HepG2 (cell line): ENCODE results near the gene WRAP73. TPM values are rescaled to one million over a fixed set of nuclear protein-coding genes. Genes with fewer than 3 reads are reported as not detected.

Experiments used
- ATAC-seq: fragments of 200-7000 bp; cut with Tn5 transposase; 3 replicates; pipeline ENCODE4 v1.9.1; 2020; ENCODE audit warnings: mild to moderate bottlenecking, moderate library complexity
- BruUV-seq: library from RNA; stranded (reverse); fragments of 400-500 nt; replicated peaks from 2 replicates; lab custom pipeline; 2021; lab: Mats Ljungman, UMichigan
- CTCF ChIA-PET: fragments of 300-600 bp; formaldehyde crosslinking; extraction: SDS; loops from one replicate; lab custom pipeline; 2021; ENCODE audit warnings: low total read pairs, inconsistent platforms, low intra/inter-chr PET ratio; lab: Yijun Ruan, JAX
- POLR2A ChIA-PET: fragments of 350-600 bp; sonication (Branson Sonifier 250); formaldehyde crosslinking; loops from one replicate; lab custom pipeline; 2020; ENCODE audit warnings: antibody characterized with exemption, inconsistent platforms; lab: Yijun Ruan, JAX
- DNase-seq: peaks from one replicate; pipeline ENCODE4 v3.0.0-alpha.2; 2015; ENCODE audit warnings: low spot score
- FAIRE-seq: peaks from 3 replicates; lab custom pipeline; 2011; peaks lifted over from hg19 to GRCh38; lab: Jason Lieb, UNC
- H2AFZ ChIP-seq: one replicate; pipeline ENCODE4 v1.6.1; 2011; ENCODE audit warnings: low read length, inconsistent platforms
- H3K27ac ChIP-seq: fragments of 300-600 bp; 3 replicates; pipeline ENCODE4 v1.8.0; 2011; ENCODE audit warnings: mixed run types, mild to moderate bottlenecking, mixed read lengths, low read length, inconsistent platforms; ENCODE audit not compliant: insufficient read depth; ENCODE audit errors: extremely low read length
- H3K27me3 ChIP-seq, 2 experiments: fragments of 200-600 bp in 1 of 2; 2 replicates in 1 of 2; 3 replicates in 1 of 2; pipeline versions ENCODE4 v1.6.0 to v1.8.0; 2011; ENCODE audit warnings: low read length in 2 of 2, mild to moderate bottlenecking in 2 of 2, moderate library complexity in 2 of 2, inconsistent platforms in 1 of 2; ENCODE audit not compliant: insufficient read depth in 2 of 2, control insufficient read depth in 1 of 2
- H3K36me3 ChIP-seq, 2 experiments: fragments of 200-600 bp in 1 of 2; replicated peaks in 1 of 2; 2 replicates in 1 of 2; 3 replicates in 1 of 2; pipeline versions ENCODE4 v1.5.1 to v1.8.0; 2011; ENCODE audit warnings: low read length in 2 of 2, inconsistent platforms in 1 of 2; ENCODE audit not compliant: insufficient read depth in 2 of 2, control insufficient read depth in 1 of 2
- H3K4me1 ChIP-seq: 2 replicates; pipeline ENCODE4 v1.5.1; 2012; ENCODE audit warnings: low read length, inconsistent platforms; ENCODE audit not compliant: insufficient read depth
- H3K4me2 ChIP-seq: 2 replicates; pipeline ENCODE4 v1.6.0; 2011; ENCODE audit warnings: low read depth, low read length, inconsistent platforms
- H3K4me3 ChIP-seq, 3 experiments: fragments of 200-600 bp in 1 of 3; sonication (generic), shearing (Covaris generic) in 1 of 3; replicated peaks in 1 of 3; 2 replicates each; pipeline ENCODE4 v1.5.1; 2011 to 2016; ENCODE audit warnings: low read length in 3 of 3, inconsistent platforms in 2 of 3, low read depth in 2 of 3, mild to moderate bottlenecking in 2 of 3, control low read depth in 1 of 3, mixed read lengths in 1 of 3; ENCODE audit not compliant: insufficient read depth in 1 of 3
- H3K79me2 ChIP-seq: one replicate; pipeline ENCODE4 v1.6.1; 2011; ENCODE audit warnings: low read length, inconsistent platforms; ENCODE audit not compliant: insufficient read depth
- H3K9ac ChIP-seq: 2 replicates; pipeline ENCODE4 v1.6.0; 2011; ENCODE audit warnings: mild to moderate bottlenecking, low read depth, low read length, inconsistent platforms; ENCODE audit not compliant: insufficient read depth
- H3K9me3 ChIP-seq: 2 replicates; pipeline ENCODE4 v1.5.1; 2012; ENCODE audit warnings: mild to moderate bottlenecking, low read length
- H4K20me1 ChIP-seq: 2 replicates; pipeline ENCODE4 v1.6.0; 2011; ENCODE audit warnings: inconsistent platforms, mild to moderate bottlenecking, low read length, moderate library complexity; ENCODE audit not compliant: insufficient read depth
- HNRNPL ChIP-seq: fragments of 200-400 bp; formaldehyde crosslinking; IDR thresholded peaks from 2 replicates; pipeline ENCODE4 v1.6.1; 2017; ENCODE audit warnings: mild to moderate bottlenecking, low read depth, low read length
- HOXA7 ChIP-seq: sonication (generic); formaldehyde crosslinking; IDR thresholded peaks from 2 replicates; pipeline ENCODE4 v1.8.1; 2022; ENCODE audit warnings: mild to moderate bottlenecking, missing genetic modification reagents, moderate library complexity
- HOXA9 ChIP-seq: sonication (generic); formaldehyde crosslinking; IDR thresholded peaks from 2 replicates; pipeline ENCODE4 v1.8.1; 2022; ENCODE audit warnings: missing genetic modification reagents, mild to moderate bottlenecking, moderate library complexity, borderline replicate concordance
- MAZ ChIP-seq, 2 experiments: sonication (generic) in 1 of 2; formaldehyde crosslinking in 1 of 2; IDR thresholded peaks; 2 replicates each; pipeline versions ENCODE4 v1.5.0 to v1.6.1; 2012 to 2020; ENCODE audit warnings: low read depth in 2 of 2, mild to moderate bottlenecking in 2 of 2, borderline replicate concordance in 1 of 2, improper control_type of control experiment in 1 of 2, low read length in 1 of 2, missing genetic modification reagents in 1 of 2, moderate library complexity in 1 of 2
- MTA3 ChIP-seq: sonication (generic); formaldehyde crosslinking; IDR thresholded peaks from 2 replicates; pipeline ENCODE4 v1.4.0; 2020; ENCODE audit warnings: missing genetic modification reagents
- POGK ChIP-seq: sonication (generic); formaldehyde crosslinking; conservative IDR thresholded peaks from 2 replicates; pipeline ENCODE4 v1.8.0; 2022; ENCODE audit warnings: mild to moderate bottlenecking, moderate library complexity, missing genetic modification reagents
- TEAD3 ChIP-seq: optimal IDR thresholded peaks from 2 replicates; pipeline ENCODE3; 2016; ENCODE audit warnings: borderline replicate concordance
- ZC3H13 ChIP-seq: sonication (generic); formaldehyde crosslinking; IDR thresholded peaks from 2 replicates; pipeline ENCODE4 v1.8.1; 2023; ENCODE audit warnings: mild to moderate bottlenecking, missing genetic modification reagents, moderate library complexity
- ZFP41 ChIP-seq: sonication (generic); formaldehyde crosslinking; IDR thresholded peaks from 2 replicates; pipeline ENCODE4 v1.4.0; 2020; ENCODE audit warnings: mild to moderate bottlenecking, missing genetic modification reagents, borderline replicate concordance
- ZNF337 ChIP-seq: sonication (generic); formaldehyde crosslinking; IDR thresholded peaks from 2 replicates; pipeline ENCODE4 v1.5.1; 2020; ENCODE audit warnings: missing genetic modification reagents, low read depth, mild to moderate bottlenecking, borderline replicate concordance
- ZNF577 ChIP-seq: sonication (generic); formaldehyde crosslinking; IDR thresholded peaks from 2 replicates; pipeline ENCODE4 v1.4.0; 2020; ENCODE audit warnings: mild to moderate bottlenecking, low read depth, missing genetic modification reagents, borderline replicate concordance
- ZNF772 ChIP-seq: sonication (generic); formaldehyde crosslinking; IDR thresholded peaks from 2 replicates; pipeline ENCODE4 v1.5.0; 2020; ENCODE audit warnings: mild to moderate bottlenecking, missing genetic modification reagents
- WGBS: methylation state at CpG from one replicate; pipeline ENCODE4 v1.1.6; 2017; ENCODE audit warnings: low lambda C conversion rate; 5-methylcytosine and 5-hydroxymethylcytosine counted together
- in situ Hi-C: cut with HindIII; loops from 2 replicates; pipeline ENCODE4 v1.10.0; 2017; ENCODE audit warnings: low pct_unique_long_range_greater_than_20kb; ENCODE audit not compliant: extremely low pct_ligation_motif_present
- intact Hi-C: fragments of 100-400 bp; cut with micrococcal nuclease; formaldehyde crosslinking; loops from one replicate; pipeline ENCODE4 v1.10.0; 2022; ENCODE audit not compliant: unreplicated experiment
- polyA plus RNA-seq, 8 experiments: library from polyadenylated mRNA; depleted of rRNA in 3 of 8; stranded (reverse) in 7 of 8; unstranded in 1 of 8; fragments of >200 nt; fragmentation: Illumina TruSeq in 4 of 8; extraction: Trizol in 4 of 8; gene quantifications; 2 replicates each; pipeline versions ENCODE4 v1.2.1 to v1.2.3, GENCODE V29; 2011 to 2016; ENCODE audit warnings: low read depth in 4 of 8, missing spikeins in 1 of 8, mixed read lengths in 1 of 8; ENCODE audit not compliant: insufficient read depth in 1 of 8
- total RNA-seq, 5 experiments: library from RNA; depleted of rRNA; stranded (reverse); fragments of >200 nt; fragmentation: Illumina TruSeq; extraction: Trizol; gene quantifications; 2 replicates each; pipeline ENCODE4 v1.2.3, GENCODE V29; 2016; ENCODE audit warnings: low read depth in 1 of 5
- TF ChIP-seq, protein P1 (sequence below): sonication (generic); formaldehyde crosslinking; IDR thresholded peaks from 2 replicates; pipeline ENCODE4 v1.8.1; 2023; ENCODE audit warnings: mild to moderate bottlenecking, missing genetic modification reagents

The WRAP73 gene
- total and polyA plus RNA-seq, 2 of the 13 experiments (the other 11 are each of a cell fraction or from before 2014, with no cell fraction given), result 18.1 to 40.4 TPM

DNA sequence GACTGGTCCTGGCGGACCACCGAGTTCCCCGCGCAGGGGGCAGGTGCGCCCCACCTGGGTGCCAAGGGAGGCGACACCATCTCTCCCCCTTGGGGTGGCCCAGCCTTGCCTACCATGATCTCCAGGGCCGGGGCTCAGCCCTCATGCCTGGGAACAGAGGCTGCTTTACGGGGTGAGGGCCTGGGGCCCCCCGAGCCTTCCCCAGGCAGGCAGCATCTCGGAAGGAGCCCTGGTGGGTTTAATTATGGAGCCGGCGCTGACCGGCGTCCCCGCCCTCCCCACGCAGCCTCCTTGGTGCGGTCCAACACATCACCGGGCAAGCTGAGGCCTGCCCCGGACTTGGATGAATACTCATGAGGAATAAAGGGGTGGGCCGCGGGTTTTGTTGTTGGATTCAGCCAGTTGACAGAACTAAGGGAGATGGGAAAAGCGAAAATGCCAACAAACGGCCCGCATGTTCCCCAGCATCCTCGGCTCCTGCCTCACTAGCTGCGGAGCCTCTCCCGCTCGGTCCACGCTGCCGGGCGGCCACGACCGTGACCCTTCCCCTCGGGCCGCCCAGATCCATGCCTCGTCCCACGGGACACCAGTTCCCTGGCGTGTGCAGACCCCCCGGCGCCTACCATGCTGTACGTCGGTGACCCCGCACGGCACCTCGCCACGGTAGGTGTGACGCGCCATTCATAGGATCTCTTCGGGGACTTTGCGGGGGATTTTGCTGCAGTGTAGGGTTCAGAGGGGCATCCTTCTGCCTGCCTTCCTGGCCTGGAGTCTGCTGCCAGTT, 40.6 kb upstream of the WRAP73 start:
- no peaks in the 10 kb centered on the region for H3K36me3 ChIP-seq
- H3K27ac ChIP-seq, result no peak overlapping the region
- DNase-seq (no peak), FAIRE-seq (no peak), ATAC-seq (no peak)
- H3K9ac ChIP-seq, result no peak overlapping the region
- TF ChIP-seq ZNF772 (no peak), MAZ (IDR thresholded peaks at IDR 0.05; ENCODE audit: borderline replicate concordance, low read depth, low read length) (no peak), MAZ (CRISPR knock-in tag; IDR thresholded peaks at IDR 0.05; ENCODE audit: low read depth) (no peak), POGK (CRISPR knock-in tag) (no peak), MTA3 (CRISPR knock-in tag) (no peak), ZFP41 (no peak), HOXA9 (no peak), ZC3H13 (no peak), ZNF337 (CRISPR knock-in tag) (no peak), ZNF577 (CRISPR knock-in tag) (no peak), HNRNPL (no peak), HOXA7 (no peak), TEAD3 (CRISPR knock-in tag) (no peak)
- TF ChIP-seq, protein P1, sequence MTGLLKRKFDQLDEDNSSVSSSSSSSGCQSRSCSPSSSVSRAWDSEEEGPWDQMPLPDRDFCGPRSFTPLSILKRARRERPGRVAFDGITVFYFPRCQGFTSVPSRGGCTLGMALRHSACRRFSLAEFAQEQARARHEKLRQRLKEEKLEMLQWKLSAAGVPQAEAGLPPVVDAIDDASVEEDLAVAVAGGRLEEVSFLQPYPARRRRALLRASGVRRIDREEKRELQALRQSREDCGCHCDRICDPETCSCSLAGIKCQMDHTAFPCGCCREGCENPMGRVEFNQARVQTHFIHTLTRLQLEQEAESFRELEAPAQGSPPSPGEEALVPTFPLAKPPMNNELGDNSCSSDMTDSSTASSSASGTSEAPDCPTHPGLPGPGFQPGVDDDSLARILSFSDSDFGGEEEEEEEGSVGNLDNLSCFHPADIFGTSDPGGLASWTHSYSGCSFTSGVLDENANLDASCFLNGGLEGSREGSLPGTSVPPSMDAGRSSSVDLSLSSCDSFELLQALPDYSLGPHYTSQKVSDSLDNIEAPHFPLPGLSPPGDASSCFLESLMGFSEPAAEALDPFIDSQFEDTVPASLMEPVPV (CRISPR knock-in tag), result no peak
- H3K4me2 ChIP-seq, result no peak overlapping the region
- H3K27me3 ChIP-seq, result no peaks in the 10 kb centered on the region; a peak in 1 of 5 replicates
- 89% methylated on average over 40 of the region's 50 CpGs for whole genome bisulfite sequencing
- intact Hi-C loops (no loop called here), in situ Hi-C loops (no loop called here)
- POLR2A ChIA-PET, result no interaction called here
- no peaks in the 10 kb centered on the region for H3K4me1 ChIP-seq
- no peaks in the 10 kb centered on the region for H3K9me3 ChIP-seq
- H4K20me1 ChIP-seq, result no peaks in the 10 kb centered on the region
- no peaks in the 10 kb centered on the region for H3K79me2 ChIP-seq
- H2AFZ ChIP-seq, result no peak overlapping the region
- H3K4me3 ChIP-seq, result no peak overlapping the region
- no TSS peak for BruUV-seq
- CTCF ChIA-PET, result no interaction called here
